Measurements from ENCODE around the gene SDR42E1. TPM values are rescaled to one million over a fixed set of nuclear protein-coding genes. Genes with fewer than 3 reads are reported as not detected.

The SDR42E1 gene
- total and polyA plus RNA-seq, 2 of the 13 experiments (the other 11 are each of a cell fraction or from before 2014, with no cell fraction given): 0.01 to 0.13 TPM

DNA sequence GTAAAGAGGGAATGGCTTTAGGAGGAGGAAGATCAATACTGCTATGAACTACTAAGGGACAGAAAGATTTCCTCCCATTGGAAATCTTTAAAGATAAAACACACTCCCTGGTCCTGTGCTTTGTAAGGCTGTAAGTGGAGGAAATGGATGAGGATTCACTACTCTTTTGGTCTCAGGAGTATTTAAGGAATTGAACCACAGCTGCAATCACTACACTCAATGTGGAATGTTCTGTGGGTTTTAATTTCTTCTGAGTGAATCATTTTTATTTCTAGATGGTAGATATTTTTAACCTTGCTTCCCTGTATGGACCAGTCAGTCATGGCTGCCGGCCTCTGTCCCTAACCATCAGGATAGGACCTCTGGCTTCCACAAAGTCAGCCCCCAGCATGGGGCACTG, 65.6 kb downstream of the SDR42E1 start:
- Histone ChIP-seq H3K27me3 (ENCODE audit: control insufficient read depth in 1 of 2, insufficient read depth in 2 of 2, low read length in 2 of 2) (peaks cover 0 to 33% of the 10 kb centered on the region in 2 experiments; a peak in 3 of 5 replicates), H2AFZ (ENCODE audit: low read length) (no peak overlapping the region), H3K4me3 (replicated peaks in 1 of 3; ENCODE audit: insufficient read depth in 1 of 3, low read depth in 2 of 3, low read length in 3 of 3) (no peak overlapping the region), H3K4me2 (ENCODE audit: low read depth, low read length) (no peak overlapping the region), H4K20me1 (ENCODE audit: insufficient read depth, low read length) (no peaks in the 10 kb centered on the region), H3K36me3 (replicated peaks in 1 of 2; ENCODE audit: control insufficient read depth in 1 of 2, insufficient read depth in 2 of 2, low read length in 2 of 2) (no peaks in the 10 kb centered on the region), H3K9me3 (ENCODE audit: low read length) (no peaks in the 10 kb centered on the region), H3K4me1 (ENCODE audit: insufficient read depth, low read length) (no peaks in the 10 kb centered on the region), H3K9ac (ENCODE audit: insufficient read depth, low read depth, low read length) (no peak overlapping the region), H3K79me2 (ENCODE audit: insufficient read depth, low read length) (no peaks in the 10 kb centered on the region), H3K27ac (ENCODE audit: extremely low read length, insufficient read depth, low read length) (no peak overlapping the region)
- POLR2A ChIA-PET: no interaction called here
- ATAC-seq (no peak), DNase-seq (ENCODE audit: low spot score) (no peak), FAIRE-seq (no peak)
- no TSS peak for BruUV-seq (replicated peaks)
- CTCF ChIA-PET (ENCODE audit: low intra/inter-chr PET ratio, low total read pairs): no interaction called here
- intact Hi-C loops (cut with micrococcal nuclease; ENCODE audit: unreplicated experiment): loop anchor here (10.0 kb wide), 1 partner anchor 49 kb away; no protein-coding TSS in a partner anchor
- 52% methylated on average over 1 of the region's 1 CpG for WGBS (ENCODE audit: low lambda C conversion rate)
- in situ Hi-C loops (cut with HindIII; ENCODE audit: extremely low pct_ligation_motif_present, low pct_unique_long_range_greater_than_20kb): loop anchor here (10.0 kb wide), 1 partner anchor 279 kb away; no protein-coding TSS in a partner anchor
- TF ChIP-seq ELF3 (CRISPR knock-in tag; IDR thresholded peaks at IDR 0.05) (no peak), SOX6 (IDR thresholded peaks at IDR 0.05) (no peak), SOX6 (CRISPR knock-in tag; IDR thresholded peaks at IDR 0.05) (no peak), TCF12 (IDR thresholded peaks at IDR 0.05) (no peak), TCF12 (CRISPR knock-in tag; IDR thresholded peaks at IDR 0.05) (no peak), ESRRA (CRISPR knock-in tag; IDR thresholded peaks at IDR 0.05; ENCODE audit: low read depth) (no peak), ZBTB3 (CRISPR knock-in tag; IDR thresholded peaks at IDR 0.05; ENCODE audit: borderline replicate concordance, low read depth) (no peak), EP300 (IDR thresholded peaks at IDR 0.05; ENCODE audit: low read depth in 2 of 2, low read length in 2 of 2) (no peak), EP300 (CRISPR knock-in tag; IDR thresholded peaks at IDR 0.05; ENCODE audit: borderline replicate concordance) (no peak), CREM (IDR thresholded peaks at IDR 0.05) (no peak), CREM (CRISPR knock-in tag; IDR thresholded peaks at IDR 0.05) (no peak), MED8 (CRISPR knock-in tag; IDR thresholded peaks at IDR 0.05; ENCODE audit: insufficient replicate concordance) (no peak), MBNL3 (CRISPR knock-in tag; conservative IDR thresholded peaks at IDR 0.05) (no peak), SAFB2 (CRISPR knock-in tag; IDR thresholded peaks at IDR 0.05; ENCODE audit: borderline replicate concordance, low read depth) (no peak), ZC3H4 (CRISPR knock-in tag; IDR thresholded peaks at IDR 0.05; ENCODE audit: borderline replicate concordance) (no peak), PAX8 (CRISPR knock-in tag; IDR thresholded peaks at IDR 0.05; ENCODE audit: borderline replicate concordance) (no peak), PCBP1 (IDR thresholded peaks at IDR 0.05; ENCODE audit: borderline replicate concordance, low read depth, low read length) (no peak)
- TF ChIP-seq, protein P1, sequence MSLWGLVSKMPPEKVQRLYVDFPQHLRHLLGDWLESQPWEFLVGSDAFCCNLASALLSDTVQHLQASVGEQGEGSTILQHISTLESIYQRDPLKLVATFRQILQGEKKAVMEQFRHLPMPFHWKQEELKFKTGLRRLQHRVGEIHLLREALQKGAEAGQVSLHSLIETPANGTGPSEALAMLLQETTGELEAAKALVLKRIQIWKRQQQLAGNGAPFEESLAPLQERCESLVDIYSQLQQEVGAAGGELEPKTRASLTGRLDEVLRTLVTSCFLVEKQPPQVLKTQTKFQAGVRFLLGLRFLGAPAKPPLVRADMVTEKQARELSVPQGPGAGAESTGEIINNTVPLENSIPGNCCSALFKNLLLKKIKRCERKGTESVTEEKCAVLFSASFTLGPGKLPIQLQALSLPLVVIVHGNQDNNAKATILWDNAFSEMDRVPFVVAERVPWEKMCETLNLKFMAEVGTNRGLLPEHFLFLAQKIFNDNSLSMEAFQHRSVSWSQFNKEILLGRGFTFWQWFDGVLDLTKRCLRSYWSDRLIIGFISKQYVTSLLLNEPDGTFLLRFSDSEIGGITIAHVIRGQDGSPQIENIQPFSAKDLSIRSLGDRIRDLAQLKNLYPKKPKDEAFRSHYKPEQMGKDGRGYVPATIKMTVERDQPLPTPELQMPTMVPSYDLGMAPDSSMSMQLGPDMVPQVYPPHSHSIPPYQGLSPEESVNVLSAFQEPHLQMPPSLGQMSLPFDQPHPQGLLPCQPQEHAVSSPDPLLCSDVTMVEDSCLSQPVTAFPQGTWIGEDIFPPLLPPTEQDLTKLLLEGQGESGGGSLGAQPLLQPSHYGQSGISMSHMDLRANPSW (CRISPR knock-in tag; IDR thresholded peaks at IDR 0.05; ENCODE audit: borderline replicate concordance): no peak
- TF ChIP-seq, protein P2, sequence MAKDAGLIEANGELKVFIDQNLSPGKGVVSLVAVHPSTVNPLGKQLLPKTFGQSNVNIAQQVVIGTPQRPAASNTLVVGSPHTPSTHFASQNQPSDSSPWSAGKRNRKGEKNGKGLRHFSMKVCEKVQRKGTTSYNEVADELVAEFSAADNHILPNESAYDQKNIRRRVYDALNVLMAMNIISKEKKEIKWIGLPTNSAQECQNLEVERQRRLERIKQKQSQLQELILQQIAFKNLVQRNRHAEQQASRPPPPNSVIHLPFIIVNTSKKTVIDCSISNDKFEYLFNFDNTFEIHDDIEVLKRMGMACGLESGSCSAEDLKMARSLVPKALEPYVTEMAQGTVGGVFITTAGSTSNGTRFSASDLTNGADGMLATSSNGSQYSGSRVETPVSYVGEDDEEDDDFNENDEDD (CRISPR knock-in tag; IDR thresholded peaks at IDR 0.05; ENCODE audit: borderline replicate concordance): no peak
- TF ChIP-seq, protein P3, sequence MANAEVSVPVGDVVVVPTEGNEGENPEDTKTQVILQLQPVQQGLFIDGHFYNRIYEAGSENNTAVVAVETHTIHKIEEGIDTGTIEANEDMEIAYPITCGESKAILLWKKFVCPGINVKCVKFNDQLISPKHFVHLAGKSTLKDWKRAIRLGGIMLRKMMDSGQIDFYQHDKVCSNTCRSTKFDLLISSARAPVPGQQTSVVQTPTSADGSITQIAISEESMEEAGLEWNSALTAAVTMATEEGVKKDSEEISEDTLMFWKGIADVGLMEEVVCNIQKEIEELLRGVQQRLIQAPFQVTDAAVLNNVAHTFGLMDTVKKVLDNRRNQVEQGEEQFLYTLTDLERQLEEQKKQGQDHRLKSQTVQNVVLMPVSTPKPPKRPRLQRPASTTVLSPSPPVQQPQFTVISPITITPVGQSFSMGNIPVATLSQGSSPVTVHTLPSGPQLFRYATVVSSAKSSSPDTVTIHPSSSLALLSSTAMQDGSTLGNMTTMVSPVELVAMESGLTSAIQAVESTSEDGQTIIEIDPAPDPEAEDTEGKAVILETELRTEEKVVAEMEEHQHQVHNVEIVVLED (CRISPR knock-in tag; IDR thresholded peaks at IDR 0.05; ENCODE audit: borderline replicate concordance): no peak
